PC-3 (cell line): ENCODE data around the gene WWC1.

Source experiments
- EZH2 ChIP-seq: fragments of 300-600 bp; sonication (generic); IDR thresholded peaks from one replicate; pipeline ENCODE4 v1.6.1; 2017; ENCODE audit warnings: antibody characterized with exemption, mild to moderate bottlenecking, low read length; ENCODE audit not compliant: unreplicated experiment
- EZH2phosphoT487 ChIP-seq: fragments of 300-600 bp; sonication (generic); IDR thresholded peaks from 2 replicates; pipeline ENCODE4 v1.6.1; 2018; ENCODE audit warnings: mild to moderate bottlenecking, antibody characterized with exemption, low read length, borderline replicate concordance
- TF ChIP-seq, protein P1 (sequence below): fragments of 300-600 bp; sonication (generic); conservative IDR thresholded peaks from 2 replicates; pipeline ENCODE4 v1.5.1; 2017; ENCODE audit warnings: antibody characterized with exemption, low read depth, mild to moderate bottlenecking, low read length

DNA sequence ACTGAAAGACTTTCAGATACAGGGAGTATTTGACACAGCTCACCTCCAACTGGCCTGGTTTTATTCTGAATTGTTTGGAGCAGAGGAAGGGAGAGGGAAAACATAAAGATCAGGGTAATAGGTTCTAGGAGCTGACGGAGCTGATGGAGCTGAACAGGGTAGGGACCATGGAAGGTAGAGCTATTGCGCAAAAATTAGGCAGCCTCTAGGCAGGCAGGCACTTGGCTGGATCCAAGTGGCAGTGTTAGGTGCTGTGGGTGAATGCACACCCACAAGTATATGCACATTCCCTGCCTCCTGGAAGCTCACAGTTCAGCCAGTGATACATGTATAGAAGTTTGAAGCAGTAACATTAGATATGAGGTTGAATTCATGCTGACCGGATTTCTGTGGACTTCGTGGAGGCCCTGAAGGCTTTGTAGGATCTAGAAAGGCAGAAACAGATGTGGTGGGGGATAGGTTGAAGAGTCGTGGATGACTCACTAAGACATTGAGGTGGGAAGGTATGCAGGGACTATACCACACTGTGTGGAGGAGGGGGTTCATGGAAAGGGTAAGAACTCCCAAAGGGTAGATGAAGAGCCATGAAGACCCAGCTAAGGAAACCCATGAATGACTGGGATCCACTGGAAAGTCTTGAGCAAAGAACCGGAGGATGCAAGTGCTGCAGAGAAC, 50.8 kb downstream of the WWC1 start:
- TF ChIP-seq, protein P1, sequence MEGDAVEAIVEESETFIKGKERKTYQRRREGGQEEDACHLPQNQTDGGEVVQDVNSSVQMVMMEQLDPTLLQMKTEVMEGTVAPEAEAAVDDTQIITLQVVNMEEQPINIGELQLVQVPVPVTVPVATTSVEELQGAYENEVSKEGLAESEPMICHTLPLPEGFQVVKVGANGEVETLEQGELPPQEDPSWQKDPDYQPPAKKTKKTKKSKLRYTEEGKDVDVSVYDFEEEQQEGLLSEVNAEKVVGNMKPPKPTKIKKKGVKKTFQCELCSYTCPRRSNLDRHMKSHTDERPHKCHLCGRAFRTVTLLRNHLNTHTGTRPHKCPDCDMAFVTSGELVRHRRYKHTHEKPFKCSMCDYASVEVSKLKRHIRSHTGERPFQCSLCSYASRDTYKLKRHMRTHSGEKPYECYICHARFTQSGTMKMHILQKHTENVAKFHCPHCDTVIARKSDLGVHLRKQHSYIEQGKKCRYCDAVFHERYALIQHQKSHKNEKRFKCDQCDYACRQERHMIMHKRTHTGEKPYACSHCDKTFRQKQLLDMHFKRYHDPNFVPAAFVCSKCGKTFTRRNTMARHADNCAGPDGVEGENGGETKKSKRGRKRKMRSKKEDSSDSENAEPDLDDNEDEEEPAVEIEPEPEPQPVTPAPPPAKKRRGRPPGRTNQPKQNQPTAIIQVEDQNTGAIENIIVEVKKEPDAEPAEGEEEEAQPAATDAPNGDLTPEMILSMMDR, result no peak
- TF ChIP-seq EZH2phosphoT487 (no peak), EZH2 (no peak)
